K562 (cell line): ENCODE data around the gene NOCT. TPM values are rescaled to one million over a fixed set of nuclear protein-coding genes. Genes with fewer than 3 reads are reported as not detected.

Experiments used
- ASH1L ChIP-seq: fragments of 450-650 bp; IDR thresholded peaks from 2 replicates; pipeline ENCODE4 v1.6.1; 2018; ENCODE audit warnings: borderline replicate concordance, mild to moderate bottlenecking, low read depth; ENCODE audit not compliant: partially characterized antibody
- CREM ChIP-seq: IDR thresholded peaks from 2 replicates; pipeline ENCODE4 v1.6.1; 2014; ENCODE audit warnings: antibody characterized with exemption, low read depth
- EP400 ChIP-seq: fragments of 450-650 bp; IDR thresholded peaks from 2 replicates; pipeline ENCODE4 v1.6.1; 2017; ENCODE audit warnings: antibody characterized with exemption, mild to moderate bottlenecking, moderate library complexity
- KAT8 ChIP-seq: fragments of 450-650 bp; IDR thresholded peaks from 2 replicates; pipeline ENCODE4 v1.6.1; 2016; ENCODE audit warnings: low read depth, mild to moderate bottlenecking
- NFIX ChIP-seq: fragments of 250-450 bp; sonication (Bioruptor Pico); IDR thresholded peaks from 2 replicates; pipeline ENCODE4 v1.4.0; 2020; ENCODE audit warnings: low read depth, mild to moderate bottlenecking, moderate library complexity
- SAP30 ChIP-seq: fragments of 200-600 bp; sonication (generic); IDR thresholded peaks from 2 replicates; pipeline ENCODE4 v1.6.1; 2012; ENCODE audit warnings: borderline replicate concordance, low read depth, mild to moderate bottlenecking, moderate library complexity, low read length, control low read depth, inconsistent platforms; ENCODE audit not compliant: insufficient read depth, poor library complexity, severe bottlenecking
- TCF7L2 ChIP-seq: fragments of 150-350 bp; IDR thresholded peaks from 2 replicates; pipeline ENCODE4 v1.6.1; 2016; ENCODE audit warnings: low read depth, mild to moderate bottlenecking, low read length, moderate library complexity
- ZNF146 ChIP-seq: IDR thresholded peaks from one replicate; pipeline ENCODE4 v1.6.1; 2018; ENCODE audit warnings: missing compliant biosample characterization; ENCODE audit not compliant: unreplicated experiment
- ZNF263 ChIP-seq: sonication (generic); formaldehyde crosslinking; IDR thresholded peaks from 2 replicates; pipeline ENCODE4 v1.8.0; 2022; ENCODE audit warnings: mild to moderate bottlenecking, missing genetic modification reagents, borderline replicate concordance
- ZNF668 ChIP-seq: fragments of 250-450 bp; sonication (Bioruptor Pico); IDR thresholded peaks from 2 replicates; pipeline ENCODE4 v1.8.0; 2022; ENCODE audit warnings: mild to moderate bottlenecking, inconsistent platforms
- polyA plus RNA-seq, 8 experiments: library from polyadenylated mRNA; depleted of rRNA in 4 of 8; stranded (reverse) in 5 of 8; unstranded in 3 of 8; fragments of >200 nt; fragmentation: Nextera tagmentation in 2 of 8; fragmentation: Illumina TruSeq in 1 of 8; extraction: Ambion mirVana in 2 of 8; extraction: Trizol in 1 of 8; gene quantifications; 2 replicates each; pipeline versions ENCODE4 v1.2.1 to v1.2.3, GENCODE V29; 2011 to 2014; ENCODE audit warnings: inconsistent platforms in 1 of 8, missing spikeins in 1 of 8
- total RNA-seq, 7 experiments: library from RNA; depleted of rRNA in 6 of 7; stranded (reverse); fragments of >200 nt in 6 of 7; fragmentation: Illumina TruSeq in 2 of 7; extraction: Trizol in 2 of 7; gene quantifications; 2 replicates each; pipeline versions ENCODE4 v1.2.1 to v1.2.3, GENCODE V29; 2011 to 2021; ENCODE audit warnings: low replicate concordance in 1 of 7
- TF ChIP-seq, protein P1 (sequence below): fragments of 250-450 bp; sonication (Bioruptor Pico); IDR thresholded peaks from 2 replicates; pipeline ENCODE4 v1.4.0; 2020
- TF ChIP-seq, protein P2 (sequence below): IDR thresholded peaks from 3 replicates; pipeline ENCODE4 v1.6.1; 2011; ENCODE audit warnings: borderline replicate concordance, mild to moderate bottlenecking; ENCODE audit not compliant: insufficient read length, insufficient read depth
- TF ChIP-seq, protein P3 (sequence below), 3 experiments: fragments of 200-800 bp in 1 of 3; sonication (Bioruptor generic) in 1 of 3; sonication (generic) in 1 of 3; formaldehyde crosslinking in 1 of 3; IDR thresholded peaks; 2 replicates each; pipeline versions ENCODE4 v1.6.1 to v1.8.0; 2016 to 2022; ENCODE audit warnings: mild to moderate bottlenecking in 2 of 3, missing compliant biosample characterization in 2 of 3, missing genetic modification characterization in 2 of 3, missing genetic modification reagents in 1 of 3
- TF ChIP-seq, protein P4 (sequence below), 2 experiments: fragments of 450-650 bp; IDR thresholded peaks; 2 replicates each; pipeline ENCODE4 v1.6.1; 2016; ENCODE audit warnings: mild to moderate bottlenecking in 2 of 2, borderline replicate concordance in 1 of 2, low read depth in 1 of 2, moderate library complexity in 1 of 2

Gene NOCT
- total and polyA plus RNA-seq, 9 of the 15 experiments (the other 6 are each of a cell fraction or from before 2014, with no cell fraction given), result 1.3 to 20.2 (median 11.1) TPM

DNA sequence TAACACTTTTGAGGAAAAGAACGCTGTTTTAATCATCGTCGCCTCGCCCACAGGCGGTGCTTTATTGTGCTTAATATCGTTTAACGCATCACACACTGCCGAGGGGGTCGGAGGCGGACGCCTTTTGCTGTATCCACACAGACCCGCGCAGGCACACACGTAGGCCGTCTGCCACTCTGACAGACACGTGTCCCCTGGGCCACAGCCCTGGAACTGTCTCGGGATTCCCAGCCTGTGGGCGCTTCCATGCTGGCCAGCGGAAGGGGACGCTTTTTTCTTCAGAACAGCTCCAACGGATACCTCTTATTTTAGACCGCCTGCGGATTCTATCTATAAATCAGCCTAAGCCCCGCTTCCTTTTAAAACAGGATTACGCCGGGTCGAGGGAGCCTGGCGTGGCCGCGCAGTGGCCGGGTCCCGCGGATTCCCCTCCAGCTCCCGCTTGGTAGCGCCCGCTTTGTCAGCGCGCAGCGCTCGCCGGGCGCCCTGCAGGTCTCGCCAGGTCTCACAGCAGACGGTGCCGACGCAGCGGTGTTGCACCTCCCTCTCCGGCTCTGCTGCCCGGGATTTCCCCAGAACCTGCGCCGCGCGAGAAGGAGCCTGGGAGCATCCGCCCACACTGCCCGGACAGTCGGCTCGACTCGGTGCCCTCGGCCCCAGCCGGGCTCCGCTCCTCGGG, at the start of gene NOCT (continued):
- TF ChIP-seq, protein P1, sequence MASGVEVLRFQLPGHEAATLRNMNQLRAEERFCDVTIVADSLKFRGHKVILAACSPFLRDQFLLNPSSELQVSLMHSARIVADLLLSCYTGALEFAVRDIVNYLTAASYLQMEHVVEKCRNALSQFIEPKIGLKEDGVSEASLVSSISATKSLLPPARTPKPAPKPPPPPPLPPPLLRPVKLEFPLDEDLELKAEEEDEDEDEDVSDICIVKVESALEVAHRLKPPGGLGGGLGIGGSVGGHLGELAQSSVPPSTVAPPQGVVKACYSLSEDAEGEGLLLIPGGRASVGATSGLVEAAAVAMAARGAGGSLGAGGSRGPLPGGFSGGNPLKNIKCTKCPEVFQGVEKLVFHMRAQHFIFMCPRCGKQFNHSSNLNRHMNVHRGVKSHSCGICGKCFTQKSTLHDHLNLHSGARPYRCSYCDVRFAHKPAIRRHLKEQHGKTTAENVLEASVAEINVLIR, result peak; percentile 9; the same call in 1 of the 2 replicates
- TF ChIP-seq KAT8 (no peak), EP400 (peak; percentile 85), CREM (peak; percentile 82), TCF7L2 (peak; percentile 92), ZNF146 (CRISPR knock-in tag) (no peak), NFIX (no peak), SAP30 (peak; percentile 94), ZNF668 (CRISPR knock-in tag) (no peak), ASH1L (peak; percentile 83), ZNF263 (CRISPR knock-in tag) (0 out of 2 replicates have a peak, but pooled peaks have one; percentile 12)
- TF ChIP-seq, protein P2, sequence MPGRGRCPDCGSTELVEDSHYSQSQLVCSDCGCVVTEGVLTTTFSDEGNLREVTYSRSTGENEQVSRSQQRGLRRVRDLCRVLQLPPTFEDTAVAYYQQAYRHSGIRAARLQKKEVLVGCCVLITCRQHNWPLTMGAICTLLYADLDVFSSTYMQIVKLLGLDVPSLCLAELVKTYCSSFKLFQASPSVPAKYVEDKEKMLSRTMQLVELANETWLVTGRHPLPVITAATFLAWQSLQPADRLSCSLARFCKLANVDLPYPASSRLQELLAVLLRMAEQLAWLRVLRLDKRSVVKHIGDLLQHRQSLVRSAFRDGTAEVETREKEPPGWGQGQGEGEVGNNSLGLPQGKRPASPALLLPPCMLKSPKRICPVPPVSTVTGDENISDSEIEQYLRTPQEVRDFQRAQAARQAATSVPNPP, result no peak
- TF ChIP-seq, protein P3, sequence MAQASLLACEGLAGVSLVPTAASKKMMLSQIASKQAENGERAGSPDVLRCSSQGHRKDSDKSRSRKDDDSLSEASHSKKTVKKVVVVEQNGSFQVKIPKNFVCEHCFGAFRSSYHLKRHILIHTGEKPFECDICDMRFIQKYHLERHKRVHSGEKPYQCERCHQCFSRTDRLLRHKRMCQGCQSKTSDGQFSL (CRISPR knock-in tag; IDR thresholded peaks at IDR 0.05), result 0 out of 2 replicates have a peak, but pooled peaks have one; percentile 21
- TF ChIP-seq, protein P3 (tag; IDR thresholded peaks at IDR 0.05), result no peak
- TF ChIP-seq, protein P4, sequence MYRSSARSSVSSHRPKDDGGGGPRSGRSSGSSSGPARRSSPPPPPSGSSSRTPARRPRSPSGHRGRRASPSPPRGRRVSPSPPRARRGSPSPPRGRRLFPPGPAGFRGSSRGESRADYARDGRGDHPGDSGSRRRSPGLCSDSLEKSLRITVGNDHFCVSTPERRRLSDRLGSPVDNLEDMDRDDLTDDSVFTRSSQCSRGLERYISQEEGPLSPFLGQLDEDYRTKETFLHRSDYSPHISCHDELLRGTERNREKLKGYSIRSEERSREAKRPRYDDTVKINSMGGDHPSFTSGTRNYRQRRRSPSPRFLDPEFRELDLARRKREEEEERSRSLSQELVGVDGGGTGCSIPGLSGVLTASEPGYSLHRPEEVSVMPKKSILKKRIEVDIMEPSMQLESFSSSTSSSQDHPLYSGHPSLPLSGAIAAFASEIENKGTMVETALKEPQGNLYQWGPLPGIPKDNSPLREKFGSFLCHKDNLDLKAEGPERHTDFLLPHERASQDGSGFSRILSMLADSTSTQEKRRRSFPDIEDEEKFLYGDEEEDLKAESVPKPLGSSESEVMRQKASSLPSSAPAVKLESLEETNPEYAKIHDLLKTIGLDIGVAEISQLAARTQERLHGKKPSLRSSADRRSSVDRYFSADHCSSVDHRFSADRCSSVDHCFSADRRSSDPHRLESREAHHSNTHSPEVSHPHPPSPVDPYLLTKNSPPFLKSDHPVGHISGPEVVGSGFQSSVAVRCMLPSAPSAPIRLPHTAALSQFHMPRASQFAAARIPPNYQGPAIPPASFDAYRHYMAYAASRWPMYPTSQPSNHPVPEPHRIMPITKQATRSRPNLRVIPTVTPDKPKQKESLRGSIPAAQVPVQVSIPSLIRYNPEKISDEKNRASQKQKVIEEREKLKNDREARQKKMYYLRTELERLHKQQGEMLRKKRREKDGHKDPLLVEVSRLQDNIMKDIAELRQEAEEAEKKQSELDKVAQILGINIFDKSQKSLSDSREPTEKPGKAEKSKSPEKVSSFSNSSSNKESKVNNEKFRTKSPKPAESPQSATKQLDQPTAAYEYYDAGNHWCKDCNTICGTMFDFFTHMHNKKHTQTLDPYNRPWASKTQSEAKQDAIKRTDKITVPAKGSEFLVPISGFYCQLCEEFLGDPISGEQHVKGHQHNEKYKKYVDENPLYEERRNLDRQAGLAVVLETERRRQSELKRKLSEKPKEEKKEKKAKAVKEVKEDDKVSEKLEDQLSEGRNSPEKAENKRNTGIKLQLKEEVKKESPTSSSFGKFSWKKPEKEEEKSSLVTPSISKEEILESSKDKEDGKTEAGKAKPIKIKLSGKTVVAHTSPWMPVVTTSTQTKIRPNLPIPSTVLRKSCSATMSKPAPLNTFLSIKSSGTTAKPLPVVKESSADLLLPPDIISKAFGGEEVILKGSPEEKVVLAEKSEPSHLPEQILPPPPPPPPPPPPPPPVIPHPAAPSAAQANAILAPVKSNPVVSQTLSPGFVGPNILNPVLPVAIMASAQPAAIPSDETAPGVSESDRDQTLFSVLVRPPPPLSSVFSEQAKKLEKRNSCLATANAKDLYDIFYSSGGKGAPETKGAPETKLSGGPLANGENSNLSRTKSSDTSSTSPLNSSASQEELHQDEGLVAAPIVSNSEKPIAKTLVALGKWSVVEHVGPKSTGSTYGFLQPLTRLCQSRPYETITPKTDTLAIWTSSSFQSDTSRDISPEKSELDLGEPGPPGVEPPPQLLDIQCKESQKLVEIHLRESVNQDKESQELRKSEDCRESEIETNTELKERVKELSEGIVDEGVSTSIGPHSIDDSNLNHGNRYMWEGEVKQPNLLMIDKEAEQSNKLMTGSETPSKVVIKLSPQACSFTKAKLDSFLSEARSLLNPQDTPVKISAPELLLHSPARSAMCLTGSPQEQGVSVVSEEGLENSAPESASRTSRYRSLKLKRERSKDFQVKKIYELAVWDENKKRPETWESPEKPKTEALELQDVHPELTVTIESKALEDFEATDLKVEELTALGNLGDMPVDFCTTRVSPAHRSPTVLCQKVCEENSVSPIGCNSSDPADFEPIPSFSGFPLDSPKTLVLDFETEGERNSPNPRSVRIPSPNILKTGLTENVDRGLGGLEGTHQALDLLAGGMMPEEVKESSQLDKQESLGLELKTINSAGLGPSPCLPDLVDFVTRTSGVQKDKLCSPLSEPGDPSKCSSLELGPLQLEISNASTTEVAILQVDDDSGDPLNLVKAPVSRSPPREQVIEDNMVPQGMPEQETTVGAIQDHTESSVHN (IDR thresholded peaks at IDR 0.05; ENCODE audit: borderline replicate concordance in 1 of 2, low read depth in 1 of 2), result peak in 1 of 2 experiments; percentile 49; a peak in 2 of 4 replicates
